ENCODE data around the gene FBXL16. TPM values are rescaled to one million over a fixed set of nuclear protein-coding genes. Genes with fewer than 3 reads are reported as not detected.

The FBXL16 gene
- polyA plus RNA-seq, 2 of the 4 experiments (the other 2 are of a cell fraction): 0.53 to 1.2 TPM

DNA sequence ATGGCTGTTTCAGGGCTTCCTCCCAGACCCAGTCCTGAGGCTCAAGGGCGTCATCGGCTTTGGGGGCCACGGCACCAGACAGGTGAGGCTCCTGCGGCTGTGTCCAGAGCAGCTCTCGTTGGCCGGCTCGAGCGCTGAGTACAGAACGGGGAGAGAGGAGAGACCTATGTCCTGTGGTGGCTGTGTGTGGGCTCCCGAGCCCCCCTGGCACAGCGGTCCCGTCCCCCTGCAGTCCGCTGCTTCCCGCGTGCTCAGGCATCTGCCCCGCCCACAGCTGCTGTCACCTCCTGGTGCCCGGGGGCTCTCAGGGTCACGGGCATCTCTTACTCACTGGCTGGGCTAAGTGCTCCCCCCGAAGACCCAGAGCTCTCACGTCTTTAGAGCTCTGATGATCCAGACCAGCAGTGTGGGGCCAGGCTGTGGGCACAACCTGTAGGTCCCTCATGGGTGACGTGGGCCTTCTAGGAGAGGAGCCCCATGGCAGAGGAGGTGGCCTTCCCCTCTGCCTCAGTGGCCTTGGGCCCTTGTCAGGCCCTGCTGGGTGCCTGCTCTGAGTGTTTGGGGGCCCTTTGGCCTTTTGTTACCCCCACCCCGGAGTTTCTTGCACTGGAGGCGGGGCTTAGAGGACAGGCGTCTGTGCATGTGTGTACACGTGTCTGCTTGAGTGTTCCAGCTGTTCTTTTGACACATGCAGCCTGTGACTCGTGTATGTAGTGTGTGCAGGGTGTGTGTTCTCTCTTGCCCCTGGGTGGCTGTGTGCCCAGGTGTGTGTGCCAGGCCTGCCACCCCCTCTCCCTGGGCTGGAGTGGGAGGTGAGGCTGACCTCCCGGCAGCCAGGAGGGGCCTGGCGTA, 52.9 kb downstream of the FBXL16 start:
- peaks cover 15% of the 10 kb centered on the region for H3K4me1 ChIP-seq
- ChIA-PET POLR2A (no interaction called here), CTCF (interaction anchor here (1.0 to 6.1 kb wide), 6 partner anchors 7 to 23 kb away, joined by 3 to 64 read pairs (median 7); partner anchors contain the start of genes METTL26 and RHOT2)
- ATAC-seq: no peak
- no peak overlapping the region for H3K4me3 ChIP-seq
- TF ChIP-seq HOXB5 (CRISPR knock-in tag; IDR thresholded peaks at IDR 0.05) (no peak), RAD21 (conservative IDR thresholded peaks at IDR 0.05 in 1 of 2, IDR thresholded peaks at IDR 0.05 in 1 of 2) (no peak), CBX8 (IDR thresholded peaks at IDR 0.05) (no peak)
- no peak for DNase-seq (ENCODE audit: low read depth in 1 of 2, low spot score in 1 of 2)
- FAIRE-seq: no peak
- 89% methylated on average over 26 of the region's 28 CpGs for WGBS (ENCODE audit: missing lambda C conversion rate)
- H3K9me3 ChIP-seq: no peaks in the 10 kb centered on the region
- no peak overlapping the region for H3K4me2 ChIP-seq
- H3K27ac ChIP-seq: no peak overlapping the region

DNA sequence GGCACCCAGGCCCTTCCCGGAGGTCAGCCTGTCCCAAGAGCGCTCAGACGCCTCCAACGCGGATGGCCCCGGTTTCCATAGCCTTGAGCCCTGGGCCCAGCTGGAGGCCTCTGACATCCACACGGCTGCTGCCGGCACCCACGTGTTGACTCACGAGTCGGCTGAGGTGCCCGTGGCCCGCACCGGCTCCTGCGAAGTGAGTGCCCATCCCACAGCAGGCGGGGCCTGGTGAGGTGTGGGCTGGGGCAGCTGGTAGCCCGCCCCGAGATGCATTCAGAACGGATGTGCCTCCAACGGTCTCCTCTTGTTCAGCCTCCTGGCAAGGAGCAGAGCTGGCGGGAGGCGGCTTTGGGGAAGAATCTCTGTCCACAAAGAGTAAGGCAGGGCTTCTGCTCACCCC, 53.8 kb downstream of the FBXL16 start:
- no peak overlapping the region for H3K4me2 ChIP-seq
- DNase-seq (ENCODE audit: low read depth in 1 of 2, low spot score in 1 of 2) (no peak), FAIRE-seq (no peak), ATAC-seq (no peak)
- no peak overlapping the region for H3K27ac ChIP-seq
- 84% methylated on average over 6 of the region's 22 CpGs for WGBS (ENCODE audit: missing lambda C conversion rate)
- no peak for TF ChIP-seq MYC (IDR thresholded peaks at IDR 0.05; ENCODE audit: borderline replicate concordance, low read length)
- no peak for TF ChIP-seq EHF (CRISPR knock-in tag; IDR thresholded peaks at IDR 0.05)
- TF ChIP-seq HDAC2 (IDR thresholded peaks at IDR 0.05): no peak
- no peak for TF ChIP-seq SREBF2 (IDR thresholded peaks at IDR 0.05)
- no peak for TF ChIP-seq MAZ (IDR thresholded peaks at IDR 0.05; ENCODE audit: borderline replicate concordance, low read depth, low read length)
- TF ChIP-seq, protein P1, sequence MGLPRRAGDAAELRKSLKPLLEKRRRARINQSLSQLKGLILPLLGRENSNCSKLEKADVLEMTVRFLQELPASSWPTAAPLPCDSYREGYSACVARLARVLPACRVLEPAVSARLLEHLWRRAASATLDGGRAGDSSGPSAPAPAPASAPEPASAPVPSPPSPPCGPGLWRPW (IDR thresholded peaks at IDR 0.05): no peak
- TF ChIP-seq HOXB13 (CRISPR knock-in tag; IDR thresholded peaks at IDR 0.05; ENCODE audit: low read depth): no peak
- TF ChIP-seq, protein P2, sequence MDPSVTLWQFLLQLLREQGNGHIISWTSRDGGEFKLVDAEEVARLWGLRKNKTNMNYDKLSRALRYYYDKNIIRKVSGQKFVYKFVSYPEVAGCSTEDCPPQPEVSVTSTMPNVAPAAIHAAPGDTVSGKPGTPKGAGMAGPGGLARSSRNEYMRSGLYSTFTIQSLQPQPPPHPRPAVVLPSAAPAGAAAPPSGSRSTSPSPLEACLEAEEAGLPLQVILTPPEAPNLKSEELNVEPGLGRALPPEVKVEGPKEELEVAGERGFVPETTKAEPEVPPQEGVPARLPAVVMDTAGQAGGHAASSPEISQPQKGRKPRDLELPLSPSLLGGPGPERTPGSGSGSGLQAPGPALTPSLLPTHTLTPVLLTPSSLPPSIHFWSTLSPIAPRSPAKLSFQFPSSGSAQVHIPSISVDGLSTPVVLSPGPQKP (IDR thresholded peaks at IDR 0.05; ENCODE audit: low read depth, low read length): no peak
- TF ChIP-seq NR3C1 (IDR thresholded peaks at IDR 0.05): no peak
- no peak for TF ChIP-seq RAD21 (conservative IDR thresholded peaks at IDR 0.05 in 1 of 2, IDR thresholded peaks at IDR 0.05 in 1 of 2)
- TF ChIP-seq, protein P3, sequence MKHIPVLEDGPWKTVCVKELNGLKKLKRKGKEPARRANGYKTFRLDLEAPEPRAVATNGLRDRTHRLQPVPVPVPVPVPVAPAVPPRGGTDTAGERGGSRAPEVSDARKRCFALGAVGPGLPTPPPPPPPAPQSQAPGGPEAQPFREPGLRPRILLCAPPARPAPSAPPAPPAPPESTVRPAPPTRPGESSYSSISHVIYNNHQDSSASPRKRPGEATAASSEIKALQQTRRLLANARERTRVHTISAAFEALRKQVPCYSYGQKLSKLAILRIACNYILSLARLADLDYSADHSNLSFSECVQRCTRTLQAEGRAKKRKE (CRISPR knock-in tag; IDR thresholded peaks at IDR 0.05; ENCODE audit: low read depth): no peak
- TF ChIP-seq RCOR1 (IDR thresholded peaks at IDR 0.05; ENCODE audit: low read depth, low read length): no peak
- H3K4me3 ChIP-seq: no peak overlapping the region
- CTCF ChIA-PET: interaction anchor here (2.3 to 6.1 kb wide), 3 partner anchors 8 to 16 kb away, joined by 10 to 64 read pairs (median 16); partner anchors contain the start of gene RHOT2
- no peaks in the 10 kb centered on the region for H3K9me3 ChIP-seq
- POLR2A ChIA-PET: no interaction called here
- H3K4me1 ChIP-seq: peaks cover 21% of the 10 kb centered on the region

DNA sequence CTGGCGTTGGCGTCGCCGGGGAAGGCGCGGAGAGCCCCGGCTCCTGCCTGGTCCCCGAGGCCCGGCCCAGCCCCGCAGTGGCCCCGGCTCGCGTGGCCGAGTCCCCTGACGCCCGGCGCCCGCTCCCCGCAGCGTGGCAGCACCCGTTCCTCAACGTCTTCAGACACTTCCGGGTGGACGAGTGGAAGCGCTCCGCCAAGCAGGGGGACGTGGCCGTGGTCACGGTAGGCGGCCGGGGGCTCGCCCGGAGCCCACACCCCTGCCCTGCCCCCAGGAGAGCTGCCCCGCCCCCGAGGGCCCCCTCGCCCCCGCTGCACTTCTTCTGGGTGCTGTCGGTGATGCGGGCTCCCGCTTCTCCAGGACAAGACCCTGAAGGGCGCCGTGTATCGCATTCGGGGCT, 56.0 kb downstream of the FBXL16 start:
- Histone ChIP-seq H3K4me1 (peaks cover 41% of the 10 kb centered on the region), H3K4me3 (peak overlapping the region; percentile 79), H3K4me2 (peak overlapping the region; percentile 93), H3K27ac (peak overlapping the region; percentile 90 to 99), H3K9me3 (no peaks in the 10 kb centered on the region)
- DNase-seq (ENCODE audit: low read depth in 1 of 2, low spot score in 1 of 2) (no peak), ATAC-seq (peak in 1 of 2 experiments; percentile 8; a peak in 1 of 6 replicates), FAIRE-seq (no peak)
- 90% methylated on average over 4 of the region's 44 CpGs for WGBS (ENCODE audit: missing lambda C conversion rate)
- POLR2A ChIA-PET: interaction anchor here (0.6 to 1.3 kb wide), 4 partner anchors 13 to 773 kb away, joined by 3 to 6 read pairs (median 4); partner anchors contain the start of genes METTL26 and RHBDL1
- CTCF ChIA-PET: interaction anchor here (1.1 to 6.1 kb wide), 7 partner anchors 10 to 31 kb away, joined by 3 to 64 read pairs (median 3); partner anchors contain the start of genes RHOT2 and STUB1
- no peak for TF ChIP-seq KDM1A (IDR thresholded peaks at IDR 0.05; ENCODE audit: low read depth)
- TF ChIP-seq, protein P4, sequence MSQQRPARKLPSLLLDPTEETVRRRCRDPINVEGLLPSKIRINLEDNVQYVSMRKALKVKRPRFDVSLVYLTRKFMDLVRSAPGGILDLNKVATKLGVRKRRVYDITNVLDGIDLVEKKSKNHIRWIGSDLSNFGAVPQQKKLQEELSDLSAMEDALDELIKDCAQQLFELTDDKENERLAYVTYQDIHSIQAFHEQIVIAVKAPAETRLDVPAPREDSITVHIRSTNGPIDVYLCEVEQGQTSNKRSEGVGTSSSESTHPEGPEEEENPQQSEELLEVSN (IDR thresholded peaks at IDR 0.05; ENCODE audit: borderline replicate concordance, low read depth): no peak
- no peak for TF ChIP-seq FOSB (CRISPR knock-in tag; IDR thresholded peaks at IDR 0.05)
- TF ChIP-seq MYC (IDR thresholded peaks at IDR 0.05; ENCODE audit: borderline replicate concordance, low read length): no peak
- TF ChIP-seq, protein P5, sequence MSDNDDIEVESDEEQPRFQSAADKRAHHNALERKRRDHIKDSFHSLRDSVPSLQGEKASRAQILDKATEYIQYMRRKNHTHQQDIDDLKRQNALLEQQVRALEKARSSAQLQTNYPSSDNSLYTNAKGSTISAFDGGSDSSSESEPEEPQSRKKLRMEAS (IDR thresholded peaks at IDR 0.05): no peak
- no peak for TF ChIP-seq RAD21 (conservative IDR thresholded peaks at IDR 0.05 in 1 of 2, IDR thresholded peaks at IDR 0.05 in 1 of 2)
- TF ChIP-seq ZSCAN20 (CRISPR knock-in tag; IDR thresholded peaks at IDR 0.05): no peak
- no peak for TF ChIP-seq HOXB13 (CRISPR knock-in tag; IDR thresholded peaks at IDR 0.05; ENCODE audit: low read depth)
- TF ChIP-seq TFCP2L1 (CRISPR knock-in tag; IDR thresholded peaks at IDR 0.05): no peak

All from A549 (cell line).